ACC112 (cell line): ENCODE measurements around the gene PTPRN2.

Experiments used
- H2AFZ ChIP-seq: fragments of 200-600 bp; sonication (generic); one replicate; pipeline ENCODE4 v1.6.0; 2017; ENCODE audit warnings: antibody characterized with exemption, low read length; ENCODE audit not compliant: unreplicated experiment
- H3K27ac ChIP-seq: fragments of 200-600 bp; sonication (generic); 2 replicates; pipeline ENCODE4 v1.5.1; 2014; ENCODE audit warnings: low read depth, mild to moderate bottlenecking, antibody characterized with exemption, low read length, moderate library complexity
- H3K27me3 ChIP-seq: fragments of 200-600 bp; sonication (generic); 2 replicates; pipeline ENCODE4 v1.6.1; 2014; ENCODE audit warnings: mild to moderate bottlenecking, antibody characterized with exemption, low read length, moderate library complexity, mixed read lengths; ENCODE audit not compliant: insufficient read depth
- H3K36me3 ChIP-seq: fragments of 200-600 bp; sonication (generic); 2 replicates; pipeline ENCODE4 v1.6.1; 2016; ENCODE audit warnings: mild to moderate bottlenecking, antibody characterized with exemption, low read length, moderate library complexity, mixed read lengths; ENCODE audit not compliant: insufficient read depth
- H3K4me1 ChIP-seq: fragments of 200-600 bp; sonication (generic); one replicate; pipeline ENCODE4 v1.6.1; 2016; ENCODE audit warnings: low read length, mixed read lengths; ENCODE audit not compliant: insufficient read depth, unreplicated experiment, control insufficient read depth
- H3K4me3 ChIP-seq: fragments of 200-600 bp; sonication (generic); 2 replicates; pipeline ENCODE4 v1.5.1; 2014; ENCODE audit warnings: mild to moderate bottlenecking, low read depth, low read length
- H3K79me2 ChIP-seq: fragments of 200-600 bp; sonication (generic); one replicate; pipeline ENCODE4 v1.6.0; 2016; ENCODE audit warnings: low read length; ENCODE audit not compliant: control insufficient read depth, unreplicated experiment, insufficient read depth

PTPRN2 gene

GRCh38 chr7:157683747-157684156, 903.9 kb downstream of the PTPRN2 start:
- Histone ChIP-seq H3K27me3 (peaks cover 60% of the 10 kb centered on the region), H3K79me2 (no peaks in the 10 kb centered on the region), H3K4me3 (no peak overlapping the region)

GRCh38 chr7:157682946-157683746, 904.5 kb downstream of the PTPRN2 start:
- Histone ChIP-seq H3K27ac (no peak overlapping the region), H3K36me3 (no peaks in the 10 kb centered on the region), H3K4me1 (no peaks in the 10 kb centered on the region), H2AFZ (no peak overlapping the region), H3K79me2 (no peaks in the 10 kb centered on the region), H3K27me3 (peaks cover 54% of the 10 kb centered on the region), H3K4me3 (no peak overlapping the region)

More at GRCh38 chr7:157683747-157684156, 903.9 kb downstream of the PTPRN2 start:
- no peak overlapping the region for H3K27ac ChIP-seq
- no peaks in the 10 kb centered on the region for H3K36me3 ChIP-seq
- H2AFZ ChIP-seq, result no peak overlapping the region
- H3K4me1 ChIP-seq, result no peaks in the 10 kb centered on the region

GRCh38 chr7:157682064-157682945, 905.3 kb downstream of the PTPRN2 start:
- Histone ChIP-seq H3K79me2 (no peaks in the 10 kb centered on the region), H3K36me3 (no peaks in the 10 kb centered on the region), H3K27ac (no peak overlapping the region), H2AFZ (no peak overlapping the region), H3K27me3 (peaks cover 46% of the 10 kb centered on the region), H3K4me1 (no peaks in the 10 kb centered on the region), H3K4me3 (no peak overlapping the region)

GRCh38 chr7:157679607-157680006, 908.0 kb downstream of the PTPRN2 start:
- no peak overlapping the region for H2AFZ ChIP-seq
- H3K27ac ChIP-seq, result no peak overlapping the region
- no peaks in the 10 kb centered on the region for H3K79me2 ChIP-seq
- H3K4me1 ChIP-seq, result no peaks in the 10 kb centered on the region
- no peaks in the 10 kb centered on the region for H3K36me3 ChIP-seq
- H3K27me3 ChIP-seq, result peaks cover 19% of the 10 kb centered on the region
- no peak overlapping the region for H3K4me3 ChIP-seq

- H3K27ac ChIP-seq, result no peak overlapping the region
- H3K4me1 ChIP-seq, result no peaks in the 10 kb centered on the region
- no peaks in the 10 kb centered on the region for H3K79me2 ChIP-seq
- no peaks in the 10 kb centered on the region for H3K36me3 ChIP-seq
- no peak overlapping the region for H3K4me3 ChIP-seq
- no peak overlapping the region for H2AFZ ChIP-seq
- peaks cover 11% of the 10 kb centered on the region for H3K27me3 ChIP-seq
These were observed 909.1 kb downstream of the PTPRN2 start for GRCh38 chr7:157678501-157678900.

DNA sequence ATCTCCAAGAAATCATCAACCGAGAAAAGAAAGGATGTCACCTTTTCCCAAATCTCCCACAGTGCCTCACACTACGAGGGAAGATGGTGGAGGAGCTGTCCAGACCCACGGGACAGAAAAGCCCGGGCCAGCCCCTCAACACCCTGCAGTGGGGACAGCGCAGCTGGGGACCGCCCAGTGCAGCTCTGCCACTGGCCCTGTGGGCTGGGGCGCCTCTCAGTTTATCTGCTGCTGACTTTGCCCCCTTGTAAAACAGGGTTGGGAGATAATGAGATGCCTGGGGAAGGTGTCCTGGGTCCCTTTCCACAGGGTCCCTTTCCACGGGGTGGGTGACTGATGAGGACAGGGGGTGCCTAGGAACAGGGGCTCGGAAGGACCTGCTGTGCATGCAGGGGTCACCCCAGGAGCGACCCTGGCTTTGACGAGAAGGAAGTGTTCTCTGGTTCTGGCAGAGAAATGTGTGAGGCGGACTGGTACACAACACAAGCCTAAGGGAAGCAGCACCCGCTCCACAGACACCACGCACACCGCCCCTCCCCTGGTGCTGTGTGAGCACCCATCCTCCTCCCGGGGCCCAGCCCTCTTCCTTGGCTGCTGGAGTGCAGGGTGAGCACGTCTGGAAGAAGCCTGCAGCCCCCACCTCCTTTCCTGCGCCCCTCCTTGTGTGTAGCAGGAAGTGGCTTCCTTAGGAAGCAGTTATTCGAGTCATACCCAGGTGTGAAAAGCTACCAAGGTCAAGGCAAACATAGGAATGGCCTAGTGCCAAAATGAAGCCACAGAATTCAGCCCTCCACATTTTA, 911.0 kb downstream of the PTPRN2 start:
- H3K36me3 ChIP-seq, result no peaks in the 10 kb centered on the region
- no peak overlapping the region for H2AFZ ChIP-seq
- no peaks in the 10 kb centered on the region for H3K27me3 ChIP-seq
- no peaks in the 10 kb centered on the region for H3K4me1 ChIP-seq
- H3K27ac ChIP-seq, result no peak overlapping the region
- H3K4me3 ChIP-seq, result no peak overlapping the region
- no peaks in the 10 kb centered on the region for H3K79me2 ChIP-seq

DNA sequence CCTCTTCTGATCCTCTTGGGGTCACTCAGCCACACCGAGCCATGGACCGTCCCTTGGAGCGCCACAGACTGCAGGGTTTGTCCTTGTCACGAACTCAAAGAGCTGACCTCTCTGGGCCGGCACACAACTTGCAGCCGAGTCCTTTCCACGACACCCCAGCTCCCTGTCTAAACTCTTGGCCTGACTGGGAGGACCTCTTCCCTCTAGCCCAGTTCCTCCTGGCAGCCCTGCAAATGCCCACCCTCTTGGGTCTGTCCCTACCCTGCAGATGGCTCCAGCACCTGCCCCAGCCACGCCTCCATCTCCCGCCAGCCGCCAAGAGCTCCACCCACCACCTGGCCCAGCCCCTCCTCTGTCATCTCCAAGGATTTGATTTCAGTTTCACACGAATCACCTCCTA, 911.6 kb downstream of the PTPRN2 start:
- no peak overlapping the region for H3K27ac ChIP-seq
- no peaks in the 10 kb centered on the region for H3K79me2 ChIP-seq
- no peak overlapping the region for H3K4me3 ChIP-seq
- H3K4me1 ChIP-seq, result no peaks in the 10 kb centered on the region
- no peak overlapping the region for H2AFZ ChIP-seq
- no peaks in the 10 kb centered on the region for H3K27me3 ChIP-seq
- no peaks in the 10 kb centered on the region for H3K36me3 ChIP-seq

DNA sequence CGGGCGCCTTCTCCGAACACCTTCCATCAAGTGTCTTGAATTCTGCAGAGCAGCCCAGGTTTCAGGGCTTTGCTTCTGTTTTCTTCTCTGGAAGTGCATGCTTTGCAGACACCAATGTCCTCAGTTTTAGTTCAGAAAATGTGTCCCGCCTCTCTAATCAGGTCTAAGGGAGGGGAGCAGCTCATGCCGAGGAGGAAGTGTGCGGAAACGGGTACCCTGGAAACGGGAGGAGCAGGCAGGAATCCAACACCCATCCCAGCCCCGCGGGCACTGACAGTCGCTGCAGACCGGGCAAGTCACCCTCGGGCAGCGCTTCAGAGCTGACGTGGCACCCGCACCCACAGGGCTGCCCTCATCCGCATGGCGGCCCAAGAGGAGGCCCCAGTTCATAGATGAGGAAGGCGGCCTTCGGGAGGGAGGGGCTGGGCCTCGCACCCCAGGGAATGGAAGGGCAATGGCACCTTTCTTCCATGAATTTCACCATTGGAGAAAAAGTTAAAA, 912.1 kb downstream of the PTPRN2 start:
- Histone ChIP-seq H3K4me1 (no peaks in the 10 kb centered on the region), H2AFZ (no peak overlapping the region), H3K27ac (no peak overlapping the region), H3K4me3 (no peak overlapping the region), H3K36me3 (no peaks in the 10 kb centered on the region), H3K79me2 (no peaks in the 10 kb centered on the region), H3K27me3 (no peaks in the 10 kb centered on the region)

GRCh38 chr7:157674715-157675426, 912.8 kb downstream of the PTPRN2 start:
- Histone ChIP-seq H2AFZ (no peak overlapping the region), H3K4me3 (no peak overlapping the region), H3K27me3 (no peaks in the 10 kb centered on the region), H3K27ac (no peak overlapping the region), H3K4me1 (no peaks in the 10 kb centered on the region), H3K79me2 (no peaks in the 10 kb centered on the region), H3K36me3 (no peaks in the 10 kb centered on the region)
